ENCODE results near the gene KPNA3.
"Not testable (repeated sequence)": the region's sequence is repeated elsewhere in the genome, so short reads cannot be mapped to it uniquely, and the experiment has no call there.

Gene KPNA3

GRCh38 chr13:49792550-49793324 is at the start of gene KPNA3:
Gene KPNA3 (minus strand): TSS chr13:49792682. CDS start chr13:49792506, 176 bp downstream.
- peak; percentile 98 to 99 for DNase-seq

- no peak for DNase-seq
Observed at GRCh38 chr13:49841964-49842363, 49.5 kb upstream of the KPNA3 start.

- no peak for DNase-seq
Observed at GRCh38 chr13:49840675-49841074, 48.2 kb upstream of the KPNA3 start.

DNA sequence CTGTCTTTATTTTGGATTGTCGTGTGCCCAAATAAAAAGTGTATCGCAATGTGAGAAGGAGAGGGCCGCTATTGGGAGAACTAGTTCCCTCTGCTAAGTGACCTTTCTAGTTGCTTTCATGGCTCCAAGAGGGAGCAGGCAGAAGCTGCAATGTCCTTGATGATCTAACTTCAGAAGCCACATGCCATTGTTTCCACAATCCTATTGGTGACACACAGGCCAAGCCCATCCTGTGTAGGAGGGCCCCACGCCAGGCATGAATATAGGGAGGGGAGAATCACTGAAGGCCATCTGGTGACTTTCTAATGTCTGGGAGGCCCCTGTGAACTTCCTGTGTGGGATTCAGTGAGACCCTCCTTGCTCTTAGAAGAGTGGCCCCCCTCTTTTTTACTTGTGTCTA is 47.8 kb upstream of the KPNA3 start:
- DNase-seq, result no peak

DNA sequence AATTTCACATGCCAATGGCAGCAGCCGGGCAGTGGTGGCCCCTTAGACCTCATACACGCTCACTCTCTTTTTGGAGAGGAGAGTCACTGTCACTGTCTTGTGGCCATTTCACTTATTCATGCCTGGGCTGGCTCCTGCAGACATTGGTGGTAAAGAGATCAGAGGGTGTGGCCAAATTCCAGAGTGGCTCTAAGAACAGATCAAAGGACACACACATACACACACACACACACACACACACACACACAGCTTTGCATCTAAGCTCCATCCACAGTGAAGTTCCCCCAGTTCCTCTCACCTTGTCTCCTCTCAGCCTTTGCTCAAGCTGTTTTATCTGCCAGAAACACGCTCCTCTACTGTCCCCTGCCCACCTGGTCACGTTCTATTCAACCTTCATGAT is 46.5 kb upstream of the KPNA3 start:
- DNase-seq, result no peak

GRCh38 chr13:49836516-49836915 is 44.0 kb upstream of the KPNA3 start:
- no peak for DNase-seq

GRCh38 chr13:49833402-49833801 is 40.9 kb upstream of the KPNA3 start:
- peak in 1 of 2 experiments; percentile 19 for DNase-seq

GRCh38 chr13:49831455-49831854 is 39.0 kb upstream of the KPNA3 start:
- no peak for DNase-seq

GRCh38 chr13:49830721-49831120 is 38.2 kb upstream of the KPNA3 start:
- no peak for DNase-seq

DNA sequence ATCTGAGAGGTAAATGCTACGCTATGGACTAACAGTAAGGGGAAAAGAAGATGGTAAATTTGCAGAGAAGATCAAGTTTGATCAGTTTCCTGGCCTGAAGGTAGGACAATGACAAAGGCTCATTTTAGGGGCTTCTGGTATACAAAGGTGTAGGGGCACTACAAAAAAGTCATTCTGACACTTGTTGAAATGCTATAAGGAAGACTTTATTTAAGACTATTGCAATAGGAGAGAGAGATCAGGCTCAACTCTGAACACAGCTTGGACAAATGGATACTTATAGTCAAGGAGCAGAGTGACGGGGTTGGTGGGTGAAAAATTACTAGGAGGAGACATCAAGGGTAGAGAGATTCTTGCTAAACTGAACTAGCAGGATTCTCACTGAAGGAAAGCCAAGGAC is 37.2 kb upstream of the KPNA3 start:
- no peak for DNase-seq

GRCh38 chr13:49828453-49828852 is 36.0 kb upstream of the KPNA3 start:
- no peak for DNase-seq

GRCh38 chr13:49827891-49828290 is 35.4 kb upstream of the KPNA3 start:
- DNase-seq, result no peak

- DNase-seq, result no peak
Observed at GRCh38 chr13:49827336-49827735, 34.9 kb upstream of the KPNA3 start.

DNA sequence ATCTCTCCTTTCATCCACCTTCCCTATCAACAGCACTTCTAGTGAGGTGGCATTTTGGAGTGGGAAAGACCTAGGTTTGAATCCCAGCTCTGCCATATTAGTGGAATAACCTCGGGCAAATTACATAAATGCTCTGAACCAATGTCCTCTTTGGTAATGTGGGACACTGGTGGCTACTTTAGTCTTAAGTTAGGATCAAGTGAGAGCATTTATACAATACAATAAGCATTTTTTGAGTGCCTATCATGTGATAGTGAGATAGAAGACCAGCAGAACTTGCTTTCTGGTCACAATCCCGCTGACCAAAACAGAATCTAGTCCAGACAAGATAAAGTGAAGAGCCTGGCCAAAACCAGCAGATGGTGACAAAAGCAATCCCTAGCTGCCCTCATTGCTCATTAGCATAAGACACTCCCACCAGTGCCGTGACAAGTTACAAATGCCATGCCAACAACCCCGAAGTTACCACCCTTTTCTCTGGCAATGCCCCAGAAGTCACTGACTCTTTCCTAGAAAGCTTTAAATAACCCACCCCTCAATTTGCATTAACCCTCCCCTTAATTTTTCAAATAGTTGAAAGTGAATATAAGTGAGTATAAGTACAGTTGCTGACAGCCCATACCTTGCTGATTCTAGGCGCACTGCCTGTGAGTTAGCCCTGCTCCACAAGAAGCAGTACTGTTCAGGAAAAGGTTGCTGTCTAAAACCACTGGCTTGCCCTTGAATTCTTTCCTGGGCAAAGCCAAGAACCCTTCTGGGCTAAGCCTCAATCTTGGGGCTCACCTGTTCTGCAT is 28.9 kb upstream of the KPNA3 start:
- no peak for DNase-seq

DNA sequence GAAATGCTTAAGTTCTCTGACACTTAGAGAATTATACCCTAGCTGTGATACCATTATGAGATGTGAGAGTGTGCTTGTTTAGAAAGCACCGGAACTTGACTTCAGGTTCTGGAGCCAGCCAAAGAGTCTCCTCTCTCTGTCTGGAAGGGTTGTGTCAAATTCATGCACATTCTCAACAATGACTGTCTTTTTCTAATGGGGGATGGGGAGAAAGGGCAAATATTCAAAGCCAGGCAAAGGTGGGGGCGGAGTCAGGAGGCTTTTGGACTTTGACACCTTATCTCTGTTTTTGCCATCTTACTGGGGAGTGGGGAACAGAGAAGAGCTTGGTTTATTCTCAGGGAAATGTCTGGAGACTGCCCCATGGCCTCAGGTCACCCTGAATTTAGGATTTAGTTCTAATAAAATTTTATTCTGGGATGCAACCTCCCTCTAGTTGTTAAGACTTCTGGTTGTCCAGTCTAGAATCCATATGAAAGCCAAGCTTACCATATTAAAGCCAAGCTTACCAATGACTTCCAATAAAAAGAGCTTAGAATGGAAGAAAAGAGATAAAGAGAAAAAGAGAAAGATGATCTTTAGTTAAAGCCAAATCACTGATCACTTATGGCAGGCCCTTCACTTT is 28.2 kb upstream of the KPNA3 start:
- DNase-seq, result peak in 1 of 2 experiments; percentile 63

- DNase-seq, result not testable (repeated sequence)
Observed at GRCh38 chr13:49816047-49816446, 23.6 kb upstream of the KPNA3 start.

GRCh38 chr13:49814551-49815270 is 22.2 kb upstream of the KPNA3 start:
- DNase-seq, result no peak

DNA sequence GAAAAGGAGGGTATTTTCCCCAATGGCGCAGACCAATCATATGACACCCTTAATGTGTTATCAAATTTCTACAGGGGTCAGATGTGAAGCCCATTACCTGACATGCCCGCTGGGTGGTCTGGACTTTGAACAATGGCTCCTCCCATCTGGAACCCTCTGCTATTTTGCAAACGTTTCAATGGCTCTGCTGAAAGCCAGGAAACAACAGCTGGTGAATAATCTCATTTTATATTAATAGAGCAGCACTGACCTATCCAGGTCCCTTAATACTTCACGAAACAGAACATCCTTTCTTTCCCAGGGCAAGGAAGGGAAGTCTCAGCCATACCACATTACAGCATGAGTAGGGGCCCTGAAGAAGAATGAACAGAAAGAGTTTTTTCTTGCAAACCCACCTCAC is 20.3 kb upstream of the KPNA3 start:
- no peak for DNase-seq

- no peak for DNase-seq
Observed at GRCh38 chr13:49811527-49811908, 19.0 kb upstream of the KPNA3 start.

- DNase-seq, result no peak
Observed at GRCh38 chr13:49810567-49811526, 18.4 kb upstream of the KPNA3 start.

DNA sequence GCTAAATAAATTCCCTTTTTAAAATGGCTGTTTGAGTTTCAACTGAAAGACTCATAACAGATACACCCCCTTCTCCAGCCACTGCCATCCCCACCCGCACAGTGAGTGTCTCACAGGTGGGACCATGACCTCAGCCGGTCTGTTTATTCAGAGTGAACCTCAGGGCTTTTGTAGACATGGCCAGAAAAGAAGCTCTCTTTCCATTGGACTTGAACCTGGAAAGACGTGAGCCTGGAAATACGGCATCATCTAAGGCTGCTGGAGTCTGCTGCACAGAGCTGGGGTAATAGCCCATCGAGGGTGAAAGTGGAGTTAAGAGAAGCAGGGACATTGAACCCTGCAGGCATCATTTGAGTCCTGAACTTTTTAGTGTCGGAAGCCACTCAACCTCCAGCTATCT is 15.2 kb upstream of the KPNA3 start:
- no peak for DNase-seq

DNA sequence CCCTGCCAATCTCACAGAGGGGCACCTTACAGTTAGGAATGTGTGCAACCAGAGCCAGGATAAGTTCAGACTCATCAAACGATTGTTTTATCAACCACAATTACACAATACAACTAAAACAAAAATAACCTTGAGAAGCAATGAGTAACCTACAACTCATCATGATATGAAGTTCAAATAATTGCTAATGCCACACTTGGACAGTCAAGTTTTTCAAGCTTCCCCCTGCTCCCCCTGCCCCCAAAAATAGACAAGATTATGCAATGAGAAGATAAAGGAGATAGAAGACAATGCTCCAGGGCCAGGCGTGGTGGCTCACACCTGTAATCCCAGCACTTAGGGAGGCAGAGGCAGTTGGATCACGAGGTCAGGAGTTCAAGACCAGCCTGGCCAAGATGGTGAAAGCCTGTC is 13.6 kb upstream of the KPNA3 start:
- no peak for DNase-seq
